ENCODE data around the gene SPATA2L.

SPATA2L gene

DNA sequence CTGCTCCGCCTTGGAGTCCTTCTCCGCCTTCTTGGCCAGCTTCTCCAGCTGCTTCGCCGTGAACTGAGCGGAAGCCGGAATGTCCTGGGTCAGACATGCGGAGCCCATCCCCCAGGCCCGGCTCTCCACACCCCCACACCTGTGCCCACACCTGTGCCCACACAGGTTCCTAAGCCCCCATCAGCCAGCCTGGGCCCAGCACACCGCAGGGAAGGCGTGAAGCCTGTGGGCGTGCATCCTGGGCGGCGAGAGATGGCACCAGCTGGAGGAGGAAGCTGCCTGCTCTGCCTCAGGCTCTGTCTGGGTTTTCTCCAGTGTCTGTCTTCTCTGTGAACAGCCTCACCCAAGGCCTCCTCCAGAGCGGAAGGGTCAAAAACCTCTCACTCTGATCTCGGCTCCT lies 49.9 kb downstream of the SPATA2L start:
- no peak overlapping the region for H3K9ac ChIP-seq (ENCODE audit: low read length)
- no peaks in the 10 kb centered on the region for H3F3A ChIP-seq (ENCODE audit: insufficient read depth, low read length)
- no peak overlapping the region for H3K4me2 ChIP-seq (ENCODE audit: low read depth, low read length)
- H4K20me1 ChIP-seq (ENCODE audit: insufficient read depth, low read length): no peaks in the 10 kb centered on the region
- H3K4me3 ChIP-seq (ENCODE audit: low read length): no peak overlapping the region
- no peaks in the 10 kb centered on the region for H3K9me2 ChIP-seq (replicated peaks; ENCODE audit: insufficient read depth, low read length)
- no peaks in the 10 kb centered on the region for H3K4me1 ChIP-seq (ENCODE audit: low read length)
- DNase-seq: no peak
- TF ChIP-seq EZH2phosphoT487 (IDR thresholded peaks at IDR 0.05; ENCODE audit: low read length) (no peak), CTCF (IDR thresholded peaks at IDR 0.05; ENCODE audit: low read length) (no peak), EZH2 (optimal IDR thresholded peaks at IDR 0.05; ENCODE audit: low read depth, low read length) (no peak)
- no peaks in the 10 kb centered on the region for H3K27me3 ChIP-seq (replicated peaks; ENCODE audit: insufficient read depth, low read length)
- H3K27ac ChIP-seq (ENCODE audit: low read length): no peak overlapping the region
- H3K79me2 ChIP-seq (ENCODE audit: low read length): peaks cover 16% of the 10 kb centered on the region
- H3K9me3 ChIP-seq (replicated peaks; ENCODE audit: insufficient read depth, low read length): no peaks in the 10 kb centered on the region
- H3K36me3 ChIP-seq (replicated peaks; ENCODE audit: insufficient read depth, low read length): no peaks in the 10 kb centered on the region
- no peak overlapping the region for H2AFZ ChIP-seq (ENCODE audit: low read length)

- Histone ChIP-seq H3K9me2 (replicated peaks; ENCODE audit: insufficient read depth, low read length) (no peaks in the 10 kb centered on the region), H3K9ac (ENCODE audit: low read length) (no peak overlapping the region), H3K36me3 (replicated peaks; ENCODE audit: insufficient read depth, low read length) (no peaks in the 10 kb centered on the region), H4K20me1 (ENCODE audit: insufficient read depth, low read length) (no peaks in the 10 kb centered on the region), H3K4me3 (ENCODE audit: low read length) (no peak overlapping the region), H3K9me3 (replicated peaks; ENCODE audit: insufficient read depth, low read length) (no peaks in the 10 kb centered on the region), H3K27me3 (replicated peaks; ENCODE audit: insufficient read depth, low read length) (0 out of 2 replicates have a peak, but pooled peaks cover under 1% of the 10 kb centered on the region), H3K4me1 (ENCODE audit: low read length) (no peaks in the 10 kb centered on the region), H2AFZ (ENCODE audit: low read length) (no peak overlapping the region), H3K4me2 (ENCODE audit: low read depth, low read length) (no peak overlapping the region), H3K79me2 (ENCODE audit: low read length) (no peaks in the 10 kb centered on the region), H3K27ac (ENCODE audit: low read length) (no peak overlapping the region), H3F3A (ENCODE audit: insufficient read depth, low read length) (no peaks in the 10 kb centered on the region)
- no peak for TF ChIP-seq EZH2phosphoT487 (IDR thresholded peaks at IDR 0.05; ENCODE audit: low read length)
- no peak for TF ChIP-seq CTCF (IDR thresholded peaks at IDR 0.05; ENCODE audit: low read length)
- TF ChIP-seq EZH2 (optimal IDR thresholded peaks at IDR 0.05; ENCODE audit: low read depth, low read length): no peak
- no peak for DNase-seq
These were observed 54.6 kb downstream of the SPATA2L start for GRCh38 chr16:89646906-89647305.

Measured in MM.1S (cell line).